Fibroblast of lung (primary cell): Measurements from ENCODE around the gene CCT6A. TPM values are rescaled to one million over a fixed set of nuclear protein-coding genes. Genes with fewer than 3 reads are reported as not detected.
"Not testable (repeated sequence)": the region's sequence is repeated elsewhere in the genome, so short reads cannot be mapped to it uniquely, and the experiment has no call there.

Experiments used
- DNase-seq, 2 donors: peaks; one replicate each; pipeline versions ENCODE4 v3.0.0 to v3.0.0-alpha.2; 2010; ENCODE audit warnings: low read depth in 2 of 2
- H2AFZ ChIP-seq: 2 replicates; pipeline ENCODE4 v1.5.1; 2012; ENCODE audit warnings: low read length, control low read depth, inconsistent platforms
- H3K27ac ChIP-seq: 2 replicates; pipeline ENCODE4 v1.5.1; 2011; ENCODE audit warnings: low read length, control low read depth; ENCODE audit not compliant: insufficient read depth
- H3K27me3 ChIP-seq: 2 replicates; pipeline ENCODE4 v1.5.1; 2011; ENCODE audit warnings: mild to moderate bottlenecking, low read length; ENCODE audit not compliant: control insufficient read depth, insufficient read depth
- H3K36me3 ChIP-seq: 2 replicates; pipeline ENCODE4 v1.5.1; 2011; ENCODE audit warnings: low read length; ENCODE audit not compliant: control insufficient read depth, insufficient read depth
- H3K4me1 ChIP-seq: 2 replicates; pipeline ENCODE4 v1.5.1; 2011; ENCODE audit warnings: low read length; ENCODE audit not compliant: control insufficient read depth, insufficient read depth; ENCODE audit errors: extremely low read depth
- H3K4me2 ChIP-seq: 2 replicates; pipeline ENCODE4 v1.5.1; 2011; ENCODE audit warnings: low read length, control low read depth; ENCODE audit not compliant: insufficient read depth; ENCODE audit errors: extremely low read depth
- H3K4me3 ChIP-seq, 4 experiments: fragments of 200-600 bp in 1 of 4; sonication (generic) in 1 of 4; replicated peaks in 1 of 4; 2 replicates each; pipeline ENCODE4 v1.5.1; 2011 to 2016; ENCODE audit warnings: low read length in 4 of 4, low read depth in 3 of 4, mild to moderate bottlenecking in 3 of 4, control low read depth in 2 of 4, inconsistent platforms in 1 of 4, mixed read lengths in 1 of 4; ENCODE audit not compliant: insufficient read depth in 1 of 4; ENCODE audit errors: control extremely low read depth in 1 of 4
- H3K79me2 ChIP-seq: 2 replicates; pipeline ENCODE4 v1.5.1; 2012; ENCODE audit warnings: mild to moderate bottlenecking, low read length, inconsistent platforms; ENCODE audit not compliant: control insufficient read depth, insufficient read depth
- H3K9ac ChIP-seq: 2 replicates; pipeline ENCODE4 v1.5.1; 2011; ENCODE audit warnings: mild to moderate bottlenecking, low read length, control low read depth; ENCODE audit not compliant: insufficient read depth
- H3K9me3 ChIP-seq: 2 replicates; pipeline ENCODE4 v1.5.1; 2012; ENCODE audit warnings: low read depth, low read length; ENCODE audit not compliant: control insufficient read depth, insufficient read depth
- H4K20me1 ChIP-seq: 2 replicates; pipeline ENCODE4 v1.5.1; 2011; ENCODE audit warnings: low read length; ENCODE audit not compliant: control insufficient read depth, insufficient read depth; ENCODE audit errors: extremely low read depth
- CTCF ChIP-seq, 2 donors: IDR thresholded peaks in 1 of 2; conservative IDR thresholded peaks in 1 of 2; 1 replicate in 1 of 2; 2 replicates in 1 of 2; pipeline ENCODE4 v1.5.1; 2011 to 2012; ENCODE audit warnings: low read length in 2 of 2, control low read depth in 1 of 2, inconsistent platforms in 1 of 2, low read depth in 1 of 2, mild to moderate bottlenecking in 1 of 2
- EZH2 ChIP-seq: IDR thresholded peaks from 2 replicates; pipeline ENCODE4 v1.5.1; 2012; ENCODE audit warnings: low read length, control low read depth, mild to moderate bottlenecking; ENCODE audit errors: missing control alignments
- polyA plus RNA-seq, 2 donors: library from polyadenylated mRNA; depleted of rRNA in 1 of 2; stranded (reverse) in 1 of 2; unstranded in 1 of 2; fragments of >200 nt; gene quantifications; 2 replicates each; pipeline ENCODE4 v1.2.1, GENCODE V29; 2011 to 2012; ENCODE audit warnings: missing spikeins in 1 of 2
- total RNA-seq: library from RNA; depleted of rRNA; stranded (reverse); fragments of >200 nt; gene quantifications from 2 replicates; pipeline ENCODE4 v1.2.1, GENCODE V29; 2014

Gene CCT6A
- total and polyA plus RNA-seq, 2 donors (not counting 1 experiment from before 2014, with no cell fraction given), result 158 to 172 TPM

- no peak overlapping the region for H3K4me2 ChIP-seq
Measured at GRCh38 chr7:56046721-56047445, 4.7 kb upstream of the CCT6A start.

GRCh38 chr7:56047446-56048116 is 4.0 kb upstream of the CCT6A start:
- H2AFZ ChIP-seq, H3K9me3 ChIP-seq, H3K4me3 ChIP-seq, H3K4me2 ChIP-seq, H3K27me3 ChIP-seq, H3K4me1 ChIP-seq, H3K27ac ChIP-seq, H3K9ac ChIP-seq, H4K20me1 ChIP-seq, H3K36me3 ChIP-seq: not testable (repeated sequence)
- peak in 1 of 2 donors; percentile 8 for DNase-seq
- peaks cover 18% of the 10 kb centered on the region for H3K79me2 ChIP-seq

More at GRCh38 chr7:56046721-56047445, 4.7 kb upstream of the CCT6A start:
- no peaks in the 10 kb centered on the region for H3K36me3 ChIP-seq
- no peaks in the 10 kb centered on the region for H3K27me3 ChIP-seq
- peaks cover 11% of the 10 kb centered on the region for H3K79me2 ChIP-seq
- H3K4me3 ChIP-seq, result no peak overlapping the region
- H3K27ac ChIP-seq, result peak overlapping the region; percentile 27
- peak; percentile 79 to 95 for DNase-seq
- H3K9me3 ChIP-seq, result no peaks in the 10 kb centered on the region
- H3K4me1 ChIP-seq, result no peaks in the 10 kb centered on the region
- no peak overlapping the region for H3K9ac ChIP-seq
- no peak overlapping the region for H2AFZ ChIP-seq
- no peaks in the 10 kb centered on the region for H4K20me1 ChIP-seq
- TF ChIP-seq CTCF (conservative IDR thresholded peaks at IDR 0.05 in 1 of 2, IDR thresholded peaks at IDR 0.05 in 1 of 2; ENCODE audit: low read depth in 1 of 2, low read length in 2 of 2) (no peak), EZH2 (no peak)

DNA sequence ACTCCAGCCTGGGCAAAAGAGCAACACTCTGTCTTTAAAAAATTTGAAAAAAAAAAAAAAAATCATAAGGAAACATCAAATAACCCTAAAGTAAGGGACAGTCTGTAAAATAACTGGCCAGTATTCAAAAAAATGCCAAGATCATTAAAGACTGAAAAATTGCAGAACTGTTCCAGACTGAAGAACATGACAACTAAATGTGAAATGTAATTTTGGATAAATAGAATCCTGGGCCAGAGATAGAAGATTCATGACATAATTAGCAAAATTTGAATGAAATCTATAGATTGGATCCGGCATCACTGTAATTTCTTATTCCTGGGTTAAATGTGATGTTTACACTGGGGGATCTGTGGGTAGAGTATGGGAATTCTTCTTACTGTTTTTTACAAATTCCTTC is 3.3 kb upstream of the CCT6A start:
- peak in 1 of 2 donors; percentile 35 for DNase-seq
- Histone ChIP-seq H3K36me3 (no peaks in the 10 kb centered on the region), H3K27ac (no peak overlapping the region), H3K4me3 (no peak overlapping the region), H3K27me3 (no peaks in the 10 kb centered on the region), H2AFZ (no peak overlapping the region), H3K4me1 (no peaks in the 10 kb centered on the region), H3K9me3 (no peaks in the 10 kb centered on the region), H3K9ac (no peak overlapping the region), H3K79me2 (peaks cover 25% of the 10 kb centered on the region), H3K4me2 (no peak overlapping the region), H4K20me1 (no peaks in the 10 kb centered on the region)
- TF ChIP-seq CTCF (conservative IDR thresholded peaks at IDR 0.05 in 1 of 2, IDR thresholded peaks at IDR 0.05 in 1 of 2; ENCODE audit: low read depth in 1 of 2, low read length in 2 of 2), result no peak
- TF ChIP-seq EZH2, result no peak

GRCh38 chr7:56048763-56049162 is 2.8 kb upstream of the CCT6A start:
- H3K36me3 ChIP-seq, H3K4me2 ChIP-seq, H3K9ac ChIP-seq: not testable (repeated sequence)

More at GRCh38 chr7:56048763-56049162, 2.8 kb upstream of the CCT6A start:
- DNase-seq, H3K27me3 ChIP-seq, H3K9me3 ChIP-seq, H3K4me3 ChIP-seq, H4K20me1 ChIP-seq, H2AFZ ChIP-seq, H3K27ac ChIP-seq, H3K4me1 ChIP-seq: not testable (repeated sequence)
- peaks cover 30% of the 10 kb centered on the region for H3K79me2 ChIP-seq
